Measurements from ENCODE around the gene PLA2G2F. TPM values are rescaled to one million over a fixed set of nuclear protein-coding genes. Genes with fewer than 3 reads are reported as not detected.

The PLA2G2F gene
- total and polyA plus RNA-seq, 2 of the 13 experiments (the other 11 are each of a cell fraction or from before 2014, with no cell fraction given): not detected

- ChIA-PET POLR2A (no interaction called here), CTCF (ENCODE audit: low intra/inter-chr PET ratio, low total read pairs) (no interaction called here)
- H3K4me2 ChIP-seq (ENCODE audit: low read depth, low read length): no peak overlapping the region
- FAIRE-seq (no peak), ATAC-seq (no peak; the same call in 2 of the 3 replicates), DNase-seq (ENCODE audit: low spot score) (peak; percentile 35)
- H3K79me2 ChIP-seq (ENCODE audit: insufficient read depth, low read length): no peaks in the 10 kb centered on the region
- no peaks in the 10 kb centered on the region for H4K20me1 ChIP-seq (ENCODE audit: insufficient read depth, low read length)
- H2AFZ ChIP-seq (ENCODE audit: low read length): no peak overlapping the region
- no peaks in the 10 kb centered on the region for H3K36me3 ChIP-seq (replicated peaks in 1 of 2; ENCODE audit: control insufficient read depth in 1 of 2, insufficient read depth in 2 of 2, low read length in 2 of 2)
- TF ChIP-seq RXRA (CRISPR knock-in tag; IDR thresholded peaks at IDR 0.05) (peak; percentile 78; the same call in 1 of the 2 replicates), ZNF549 (CRISPR knock-in tag; IDR thresholded peaks at IDR 0.05) (no peak), ZSCAN31 (CRISPR knock-in tag; IDR thresholded peaks at IDR 0.05; ENCODE audit: low read depth) (no peak), DMAP1 (CRISPR knock-in tag; IDR thresholded peaks at IDR 0.05) (no peak), ARID5B (CRISPR knock-in tag; IDR thresholded peaks at IDR 0.05) (0 out of 2 replicates have a peak, but pooled peaks have one; percentile 7), CEBPB (IDR thresholded peaks at IDR 0.05; ENCODE audit: borderline replicate concordance, low read depth, low read length) (peak; percentile 45; the same call in 1 of the 2 replicates), AFF4 (CRISPR knock-in tag; IDR thresholded peaks at IDR 0.05) (no peak), ZNF546 (CRISPR knock-in tag; conservative IDR thresholded peaks at IDR 0.05) (no peak), FOXA1 (IDR thresholded peaks at IDR 0.05) (no peak), FOXA1 (CRISPR knock-in tag; IDR thresholded peaks at IDR 0.05) (peak; percentile 49; the same call in 1 of the 2 replicates)
- intact Hi-C loops (cut with micrococcal nuclease; ENCODE audit: unreplicated experiment): no loop called here
- BruUV-seq (replicated peaks): no TSS peak
- H3K27ac ChIP-seq (ENCODE audit: extremely low read length, insufficient read depth, low read length): no peak overlapping the region
- H3K9me3 ChIP-seq (ENCODE audit: low read length): no peaks in the 10 kb centered on the region
- peaks cover 34% of the 10 kb centered on the region for H3K4me1 ChIP-seq (ENCODE audit: insufficient read depth, low read length)
- peaks cover 2 to 50% of the 10 kb centered on the region in 2 experiments; a peak in 3 of 5 replicates for H3K27me3 ChIP-seq (ENCODE audit: control insufficient read depth in 1 of 2, insufficient read depth in 2 of 2, low read length in 2 of 2)
- in situ Hi-C loops (cut with HindIII; ENCODE audit: extremely low pct_ligation_motif_present, low pct_unique_long_range_greater_than_20kb): no loop called here
- H3K9ac ChIP-seq (ENCODE audit: insufficient read depth, low read depth, low read length): no peak overlapping the region
- WGBS (ENCODE audit: low lambda C conversion rate): 47% methylated on average over 13 of the region's 13 CpGs
- no peak overlapping the region for H3K4me3 ChIP-seq (replicated peaks in 1 of 3; ENCODE audit: insufficient read depth in 1 of 3, low read depth in 2 of 3, low read length in 3 of 3)
Observed at GRCh38 chr1:20183616-20184271, 44.6 kb downstream of the PLA2G2F start.
